NK-92 treated with Interleukin-12 subunit alpha and Interleukin-12 subunit beta, amount 100 ng/mL, for 24 hours (cell line): Measurements from ENCODE around the gene AGAP6.
"Not testable (repeated sequence)": the region's sequence is repeated elsewhere in the genome, so short reads cannot be mapped to it uniquely, and the experiment has no call there.

ENCODE experiments used
- DNase-seq: peaks from one replicate; lab custom pipeline; 2025; lab: John Stamatoyannopoulos, UW

AGAP6 gene

DNA sequence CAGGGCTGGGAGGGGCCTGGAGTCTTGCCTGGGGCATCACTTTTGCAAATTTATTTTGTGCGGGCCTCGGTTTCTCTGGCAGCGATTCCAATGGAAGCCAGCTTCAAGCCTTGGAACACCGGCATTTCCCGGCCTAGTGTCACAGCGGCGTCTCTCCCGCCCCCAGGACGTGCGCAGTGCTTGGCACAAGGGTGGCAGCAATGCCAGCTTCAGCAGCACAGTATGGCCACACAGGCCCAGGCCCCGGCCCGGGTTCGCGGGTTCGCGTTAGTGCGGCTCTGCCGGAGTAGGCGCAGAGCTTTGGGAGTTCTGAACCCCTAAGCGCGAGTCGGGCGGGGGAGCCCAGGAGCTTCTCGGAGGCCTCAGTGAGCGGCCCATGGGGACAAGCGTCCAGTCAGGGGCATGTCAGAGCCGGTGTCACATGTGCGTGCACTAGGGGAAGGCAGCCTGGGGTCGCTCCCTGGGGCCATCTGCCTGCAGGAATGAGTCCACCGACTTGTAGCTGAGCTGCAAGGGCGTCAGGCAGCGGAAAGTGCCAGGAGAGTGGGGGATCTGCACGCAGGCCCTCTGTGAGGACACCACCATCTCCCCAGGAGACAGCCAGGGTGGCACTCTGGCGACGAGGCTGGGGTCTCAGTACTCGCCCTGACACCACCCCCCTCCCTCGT, 36.6 kb downstream of the AGAP6 start:
- not testable (repeated sequence) for DNase-seq

DNA sequence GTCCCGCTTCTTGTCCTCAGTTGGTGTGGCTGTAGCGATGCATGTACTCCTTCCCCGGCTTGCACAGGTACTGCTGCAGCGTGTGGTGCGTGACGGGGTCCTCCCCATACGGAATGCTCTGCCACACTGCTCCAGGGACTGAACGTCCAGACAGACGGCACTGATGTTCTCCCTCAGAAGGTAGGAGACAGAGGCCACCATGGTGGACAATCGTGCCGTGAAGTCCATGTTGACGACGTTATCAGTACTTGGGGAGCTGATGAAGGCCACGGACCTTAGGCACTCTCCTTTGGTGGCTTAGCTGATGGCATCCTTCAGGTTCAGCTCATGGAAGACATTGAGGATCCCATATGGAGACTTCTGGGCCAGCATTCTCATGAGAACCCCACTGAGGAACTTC, 37.4 kb downstream of the AGAP6 start:
- DNase-seq = no peak

GRCh38 chr10:50027195-50027594, 39.0 kb downstream of the AGAP6 start:
- no peak for DNase-seq

GRCh38 chr10:50033481-50033880, 45.3 kb downstream of the AGAP6 start:
- no peak for DNase-seq

DNA sequence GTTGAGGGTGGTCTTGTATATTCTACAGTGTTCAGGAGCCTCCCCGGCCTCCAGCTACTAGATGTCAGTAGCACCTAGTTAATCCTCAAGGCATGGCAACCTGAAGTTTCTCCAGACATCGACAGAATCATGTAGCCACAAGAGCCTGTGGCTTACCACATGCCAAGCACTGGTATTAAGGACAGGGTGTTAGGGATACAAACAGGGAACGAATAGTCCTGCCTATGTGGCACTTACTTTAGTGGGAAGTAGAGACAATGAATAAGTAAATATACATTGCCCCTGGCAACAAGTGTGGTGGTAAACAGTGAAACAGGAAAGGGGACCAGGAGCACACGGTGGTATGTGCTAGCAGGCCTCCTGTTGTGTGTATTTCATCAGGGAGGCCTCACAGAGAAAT, 47.1 kb downstream of the AGAP6 start:
- not testable (repeated sequence) for DNase-seq

DNA sequence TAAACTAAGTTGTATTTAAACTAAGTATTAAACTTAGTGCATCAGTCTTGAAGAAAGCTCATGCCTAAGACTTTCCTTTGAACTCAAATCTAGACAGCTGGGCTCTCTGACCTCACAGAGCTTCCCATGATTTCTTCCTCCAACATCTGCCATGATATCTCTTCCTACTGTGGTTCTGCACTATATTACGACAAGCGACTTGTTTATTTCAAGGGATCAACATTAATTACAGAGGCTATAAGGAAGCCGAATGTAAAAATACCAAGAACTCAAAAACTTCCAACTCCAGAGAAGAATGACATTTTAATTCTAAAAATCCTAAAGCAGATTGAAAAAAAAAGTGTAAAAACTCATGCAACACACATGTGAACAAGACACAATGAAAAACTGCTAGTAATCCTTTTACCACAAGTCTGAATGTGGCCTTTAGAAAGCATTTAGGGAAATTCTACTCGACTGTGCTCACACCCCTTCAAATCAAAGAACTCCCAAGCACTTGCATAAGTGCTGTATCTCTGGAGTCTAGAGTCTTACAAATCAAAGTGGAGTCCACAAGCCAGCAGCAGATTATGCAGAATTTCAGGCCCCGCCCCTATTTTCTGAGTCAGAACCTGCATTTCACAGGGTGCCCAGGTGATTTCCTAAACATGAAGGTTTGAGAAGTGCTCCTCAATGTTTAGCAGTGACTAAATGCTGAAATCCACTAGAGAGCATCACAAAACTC, 56.9 kb downstream of the AGAP6 start:
- no peak for DNase-seq

DNA sequence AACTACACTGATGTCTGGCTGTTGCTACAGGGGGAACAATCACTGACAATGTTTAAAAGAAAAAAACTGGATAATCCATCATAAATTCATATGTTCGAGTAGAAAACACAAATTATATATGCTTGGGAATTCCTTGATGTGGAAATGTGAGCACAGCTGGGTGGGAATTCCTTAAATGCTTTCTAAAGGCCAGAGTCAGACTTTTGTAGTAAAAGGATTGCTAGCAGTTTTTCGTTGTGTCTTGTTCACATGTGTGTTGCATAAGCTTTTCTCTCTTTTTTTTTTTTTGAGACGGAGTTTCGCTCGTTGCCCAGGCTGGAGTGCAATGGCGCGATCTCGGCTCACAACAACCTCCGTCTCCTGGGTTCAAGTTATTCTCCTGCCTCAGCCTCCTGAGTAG, 58.3 kb downstream of the AGAP6 start:
- DNase-seq = not testable (repeated sequence)

DNA sequence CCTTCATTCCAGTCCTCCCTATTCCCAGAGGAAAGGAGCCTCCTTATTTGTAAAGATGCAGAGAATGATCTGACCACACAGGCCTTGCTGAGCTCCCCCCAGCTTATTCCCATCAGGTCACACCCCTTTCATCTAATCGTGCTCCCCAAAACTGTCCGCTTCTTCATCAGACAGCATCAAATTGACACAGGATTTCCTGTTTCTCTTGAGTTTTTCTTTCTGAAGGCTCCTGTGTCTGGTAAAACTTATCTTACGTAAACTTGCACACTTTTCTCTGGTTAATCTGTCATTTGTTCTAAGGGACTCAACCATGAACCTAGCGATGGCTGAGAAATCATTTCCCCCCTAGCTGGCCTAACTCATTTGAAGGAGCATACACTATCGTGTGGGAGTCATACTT, 59.4 kb downstream of the AGAP6 start:
- not testable (repeated sequence) for DNase-seq

GRCh38 chr10:50051995-50052660, 63.9 kb downstream of the AGAP6 start:
- not testable (repeated sequence) for DNase-seq

DNA sequence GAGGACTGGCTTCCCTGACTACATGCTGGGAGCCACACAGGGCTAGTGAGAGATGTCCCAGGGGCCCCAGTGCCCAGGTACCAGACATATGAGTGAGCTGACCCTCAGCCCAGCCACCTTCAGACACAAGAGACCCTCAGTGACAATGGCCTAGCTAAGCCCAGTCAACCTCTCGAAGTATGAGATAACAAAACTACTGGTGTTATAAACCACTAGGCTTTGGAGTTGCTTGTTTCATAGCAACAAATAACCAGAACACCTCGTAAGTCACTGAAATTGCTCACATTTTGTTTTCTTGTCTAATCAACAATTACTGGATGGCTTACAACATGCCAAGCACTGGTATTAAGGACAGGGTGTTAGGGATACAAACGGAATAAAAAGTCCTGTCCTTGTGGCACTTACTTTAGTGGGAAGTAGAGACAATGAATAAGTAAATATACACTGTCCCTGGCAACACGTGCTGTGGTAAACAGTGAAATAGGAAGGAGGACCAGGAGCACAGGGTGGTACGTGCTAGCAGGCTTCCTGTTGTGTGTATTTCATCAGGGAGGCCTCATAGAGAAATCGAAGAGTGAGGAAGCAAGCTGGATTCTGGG, 64.7 kb downstream of the AGAP6 start:
- not testable (repeated sequence) for DNase-seq

GRCh38 chr10:50055494-50056292, 67.5 kb downstream of the AGAP6 start:
- DNase-seq = not testable (repeated sequence)

DNA sequence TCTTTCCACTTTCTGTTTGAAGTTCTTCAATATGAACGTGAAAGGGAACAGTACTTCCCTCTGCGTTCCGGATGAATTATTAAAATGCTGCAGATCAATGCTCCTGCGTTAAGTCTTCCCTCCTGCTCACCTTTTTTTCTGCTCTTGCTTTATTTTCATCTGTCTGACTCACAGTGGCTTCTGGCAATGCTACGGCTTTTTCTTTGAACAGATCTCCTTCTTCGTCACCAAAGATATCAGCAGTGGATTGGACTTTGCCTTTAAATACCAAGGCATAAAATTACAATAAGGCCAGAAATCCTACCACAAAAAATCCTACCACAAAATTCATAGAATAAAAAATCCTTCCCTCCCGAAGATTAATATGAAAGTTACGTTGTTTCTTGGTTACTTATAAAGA, 68.4 kb downstream of the AGAP6 start:
- DNase-seq = not testable (repeated sequence)

DNA sequence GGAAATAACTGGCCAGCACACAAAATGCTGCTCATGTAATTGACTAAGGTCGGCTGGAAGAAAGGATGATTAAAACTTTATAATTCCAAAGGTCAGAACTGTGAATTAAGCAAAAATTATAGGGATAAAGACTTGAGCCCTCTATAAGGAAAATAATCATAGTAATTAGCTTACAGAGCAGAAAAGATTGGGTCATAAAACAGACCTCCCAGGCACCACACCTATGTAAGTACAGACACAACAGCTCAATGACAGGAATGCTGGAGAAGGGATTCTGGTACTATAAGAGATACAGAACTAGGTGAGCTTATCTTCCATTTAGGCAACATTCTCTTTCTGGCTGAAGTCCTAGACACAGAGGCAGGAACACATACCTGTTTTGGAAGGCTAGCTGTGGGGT, 70.5 kb downstream of the AGAP6 start:
- DNase-seq = not testable (repeated sequence)

GRCh38 chr10:50059946-50060345, 71.7 kb downstream of the AGAP6 start:
- DNase-seq = not testable (repeated sequence)
